SU-DHL-6 (cell line): ENCODE measurements around the gene SYVN1.

Experiments used
- H2AFZ ChIP-seq: fragments of 200-600 bp; sonication (generic); 2 replicates; pipeline ENCODE4 v1.6.1; 2014; ENCODE audit warnings: low read depth, mild to moderate bottlenecking, moderate library complexity, mixed read lengths, antibody characterized with exemption, low read length; ENCODE audit not compliant: severe bottlenecking
- H3F3A ChIP-seq: fragments of 200-600 bp; shearing (Covaris generic); 2 replicates; pipeline ENCODE4 v1.6.0; 2016; ENCODE audit warnings: antibody characterized with exemption, mild to moderate bottlenecking; ENCODE audit not compliant: insufficient read depth
- H3K27ac ChIP-seq: fragments of 200-600 bp; sonication (generic); 2 replicates; pipeline ENCODE4 v1.5.1; 2016; ENCODE audit warnings: low read depth, mild to moderate bottlenecking, low read length, moderate library complexity, mixed read lengths
- H3K27me3 ChIP-seq: fragments of 200-600 bp; sonication (generic), shearing (Covaris generic); 2 replicates; pipeline ENCODE4 v1.6.0; 2014; ENCODE audit warnings: mild to moderate bottlenecking, low read length
- H3K36me3 ChIP-seq: fragments of 200-600 bp; sonication (generic); 2 replicates; pipeline ENCODE4 v1.6.1; 2014; ENCODE audit warnings: mild to moderate bottlenecking, low read length, mixed read lengths
- H3K4me2 ChIP-seq: fragments of 300-600, 200-600 bp; shearing (Covaris generic), sonication (generic); 2 replicates; pipeline ENCODE4 v1.6.0; 2014; ENCODE audit warnings: low read length, low read depth, mild to moderate bottlenecking; ENCODE audit not compliant: poor library complexity, severe bottlenecking
- H3K4me3 ChIP-seq: fragments of 200-600 bp; sonication (generic); 2 replicates; pipeline ENCODE4 v1.5.1; 2014; ENCODE audit warnings: antibody characterized with exemption, low read length, mild to moderate bottlenecking, mixed read lengths; ENCODE audit not compliant: insufficient read depth, poor library complexity, severe bottlenecking
- H3K79me2 ChIP-seq: fragments of 200-600 bp; sonication (generic); 2 replicates; pipeline ENCODE4 v1.6.1; 2014; ENCODE audit warnings: mild to moderate bottlenecking, low read length, moderate library complexity; ENCODE audit not compliant: insufficient read depth
- H3K9ac ChIP-seq: fragments of 200-600 bp; sonication (generic); 2 replicates; pipeline ENCODE4 v1.7.0; 2014; ENCODE audit warnings: mild to moderate bottlenecking, low read length
- H3K9me2 ChIP-seq: fragments of 200-600 bp; sonication (generic); replicated peaks from 2 replicates; pipeline ENCODE4 v1.6.1; 2014; ENCODE audit warnings: low read length; ENCODE audit not compliant: insufficient read depth
- H3K9me3 ChIP-seq: fragments of 200-600 bp; sonication (generic); 2 replicates; pipeline ENCODE4 v1.6.1; 2014; ENCODE audit warnings: low read length, mixed read lengths; ENCODE audit not compliant: insufficient read depth
- H4K20me1 ChIP-seq: fragments of 200-600 bp; sonication (generic); 2 replicates; pipeline ENCODE4 v1.6.1; 2014; ENCODE audit warnings: low read depth, mild to moderate bottlenecking, antibody characterized with exemption, low read length, moderate library complexity, mixed read lengths
- EZH2phosphoT487 ChIP-seq: fragments of 200-600 bp; sonication (generic), shearing (Covaris generic); conservative IDR thresholded peaks from 2 replicates; pipeline ENCODE4 v1.6.1; 2018; ENCODE audit warnings: mild to moderate bottlenecking, antibody characterized with exemption, low read length, moderate library complexity, mixed read lengths
- TF ChIP-seq, protein P1 (sequence below): fragments of 200-600 bp; sonication (generic); IDR thresholded peaks from one replicate; pipeline ENCODE4 v1.5.1; 2017; ENCODE audit warnings: antibody characterized with exemption, mild to moderate bottlenecking, low read length, moderate library complexity; ENCODE audit not compliant: insufficient read depth, poor library complexity, severe bottlenecking

The SYVN1 gene

DNA sequence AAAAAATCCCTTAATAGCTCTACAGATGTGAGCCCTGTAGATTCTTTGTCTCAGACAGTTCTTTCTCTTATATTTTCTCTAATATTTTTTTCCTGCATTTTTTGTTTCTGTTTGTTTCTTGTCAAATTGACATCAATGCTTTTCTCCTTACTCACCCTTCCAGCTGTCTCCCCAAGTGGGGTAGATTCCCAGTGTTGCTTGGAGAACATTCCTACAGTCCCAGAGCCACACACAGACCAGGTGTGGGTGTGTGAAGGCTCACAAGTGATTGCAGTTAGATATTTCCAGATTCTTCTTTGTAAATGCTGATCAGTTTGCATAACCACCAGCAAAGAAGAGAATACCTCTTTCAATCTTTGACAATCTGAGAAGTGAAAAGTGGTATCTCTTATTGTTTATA is 30.8 kb downstream of the SYVN1 start:
- no peaks in the 10 kb centered on the region for H4K20me1 ChIP-seq
- H3K9ac ChIP-seq = no peak overlapping the region
- H3K27ac ChIP-seq = no peak overlapping the region
- H3K79me2 ChIP-seq = peaks cover 19% of the 10 kb centered on the region
- no peaks in the 10 kb centered on the region for H3K9me3 ChIP-seq
- H3K27me3 ChIP-seq = no peaks in the 10 kb centered on the region
- H2AFZ ChIP-seq = no peak overlapping the region
- no peaks in the 10 kb centered on the region for H3K9me2 ChIP-seq
- no peaks in the 10 kb centered on the region for H3F3A ChIP-seq
- H3K36me3 ChIP-seq = peaks cover 2% of the 10 kb centered on the region; the same call in 1 of the 2 replicates
- TF ChIP-seq, protein P1, sequence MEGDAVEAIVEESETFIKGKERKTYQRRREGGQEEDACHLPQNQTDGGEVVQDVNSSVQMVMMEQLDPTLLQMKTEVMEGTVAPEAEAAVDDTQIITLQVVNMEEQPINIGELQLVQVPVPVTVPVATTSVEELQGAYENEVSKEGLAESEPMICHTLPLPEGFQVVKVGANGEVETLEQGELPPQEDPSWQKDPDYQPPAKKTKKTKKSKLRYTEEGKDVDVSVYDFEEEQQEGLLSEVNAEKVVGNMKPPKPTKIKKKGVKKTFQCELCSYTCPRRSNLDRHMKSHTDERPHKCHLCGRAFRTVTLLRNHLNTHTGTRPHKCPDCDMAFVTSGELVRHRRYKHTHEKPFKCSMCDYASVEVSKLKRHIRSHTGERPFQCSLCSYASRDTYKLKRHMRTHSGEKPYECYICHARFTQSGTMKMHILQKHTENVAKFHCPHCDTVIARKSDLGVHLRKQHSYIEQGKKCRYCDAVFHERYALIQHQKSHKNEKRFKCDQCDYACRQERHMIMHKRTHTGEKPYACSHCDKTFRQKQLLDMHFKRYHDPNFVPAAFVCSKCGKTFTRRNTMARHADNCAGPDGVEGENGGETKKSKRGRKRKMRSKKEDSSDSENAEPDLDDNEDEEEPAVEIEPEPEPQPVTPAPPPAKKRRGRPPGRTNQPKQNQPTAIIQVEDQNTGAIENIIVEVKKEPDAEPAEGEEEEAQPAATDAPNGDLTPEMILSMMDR = no peak
- TF ChIP-seq EZH2phosphoT487 = no peak
- H3K4me2 ChIP-seq = no peak overlapping the region
- H3K4me3 ChIP-seq = no peak overlapping the region

DNA sequence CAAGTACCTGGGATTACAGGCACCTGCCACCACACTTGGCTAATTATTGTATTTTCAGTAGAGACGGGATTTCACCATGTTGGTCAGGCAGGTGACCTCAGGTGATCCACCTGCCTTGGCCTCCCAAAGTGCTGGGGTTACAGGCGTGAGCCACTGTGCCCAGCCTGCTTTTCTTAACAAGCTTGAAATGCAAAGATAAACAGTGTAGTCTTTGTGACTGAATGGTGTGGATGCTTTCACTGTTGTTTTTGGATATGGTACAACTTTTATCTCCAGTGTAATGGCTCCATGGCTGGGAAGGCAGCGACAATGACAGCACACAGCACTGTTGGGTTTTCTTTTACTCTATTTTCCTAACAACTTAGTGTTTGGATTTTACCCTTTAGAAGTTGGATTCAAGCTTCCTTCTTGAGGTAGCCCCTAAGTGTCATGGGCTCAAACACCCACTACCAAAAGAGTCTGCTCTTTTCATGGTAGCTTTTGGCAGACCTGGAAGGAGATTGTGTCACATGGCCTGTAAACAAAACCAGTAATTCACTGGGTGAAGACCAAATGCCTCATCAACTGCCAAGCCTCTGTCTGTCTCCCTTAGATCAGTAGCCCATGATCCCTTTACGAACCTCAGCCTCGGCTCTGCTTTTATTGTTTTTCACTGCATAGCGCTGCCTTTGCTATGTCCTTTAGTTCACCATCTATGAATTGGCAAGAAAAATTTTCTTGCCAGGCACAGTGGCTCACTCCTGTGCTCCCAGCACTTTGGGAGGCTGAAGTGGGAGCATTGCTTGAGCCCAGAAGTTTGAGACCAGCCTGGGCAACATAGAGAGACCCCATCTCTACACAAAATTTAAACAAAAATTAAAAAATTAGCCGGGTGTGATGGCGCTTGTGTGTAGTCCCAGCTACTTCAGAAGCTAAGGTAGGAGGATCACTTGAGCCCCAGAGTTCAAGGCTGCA is 31.9 kb downstream of the SYVN1 start:
- Histone ChIP-seq H4K20me1 (no peaks in the 10 kb centered on the region), H3K4me3 (no peak overlapping the region), H3K27ac (no peak overlapping the region), H3K4me2 (no peak overlapping the region), H3F3A (no peaks in the 10 kb centered on the region), H3K9ac (no peak overlapping the region), H3K79me2 (peaks cover 29% of the 10 kb centered on the region), H3K9me2 (no peaks in the 10 kb centered on the region), H2AFZ (no peak overlapping the region), H3K27me3 (no peaks in the 10 kb centered on the region), H3K36me3 (peaks cover 6% of the 10 kb centered on the region; the same call in 1 of the 2 replicates), H3K9me3 (no peaks in the 10 kb centered on the region)
- TF ChIP-seq EZH2phosphoT487 = no peak
- TF ChIP-seq, protein P1 = no peak

DNA sequence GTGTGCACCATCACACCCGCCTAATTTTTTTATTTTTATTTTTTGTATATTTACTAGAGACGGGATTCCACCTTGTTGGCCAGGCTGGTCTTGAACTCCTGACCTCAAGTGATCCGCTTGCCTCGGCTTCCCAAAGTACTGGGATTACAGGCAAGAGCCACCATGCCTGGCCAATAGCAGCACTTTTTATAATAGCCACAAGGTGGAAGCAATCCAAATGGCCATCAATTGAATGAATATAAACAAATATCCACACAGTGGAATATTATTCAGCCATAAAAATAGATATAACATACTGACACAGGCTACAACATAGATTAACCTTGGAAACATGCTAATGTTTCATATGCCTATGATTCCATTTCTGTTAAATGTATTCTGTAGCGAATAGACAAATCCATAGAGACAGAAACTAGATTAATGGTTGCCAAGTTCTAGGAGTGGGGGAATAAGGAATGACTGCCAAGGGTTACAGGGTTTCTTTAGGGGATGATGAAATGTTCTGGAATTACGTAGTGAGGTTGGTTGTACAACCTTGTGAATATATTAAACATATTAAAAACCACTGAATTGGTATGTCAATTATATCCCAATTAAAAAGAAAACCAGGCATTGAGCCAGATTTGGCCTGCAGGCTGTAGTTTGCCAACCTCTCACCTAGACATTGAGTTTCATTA is 33.5 kb downstream of the SYVN1 start:
- Histone ChIP-seq H4K20me1 (no peaks in the 10 kb centered on the region), H3K9me2 (no peaks in the 10 kb centered on the region), H3K79me2 (peaks cover 37% of the 10 kb centered on the region), H3K9ac (no peak overlapping the region), H2AFZ (no peak overlapping the region), H3K4me2 (no peak overlapping the region), H3K4me3 (no peak overlapping the region), H3K36me3 (peaks cover 6% of the 10 kb centered on the region; the same call in 1 of the 2 replicates), H3K9me3 (no peaks in the 10 kb centered on the region), H3F3A (no peaks in the 10 kb centered on the region), H3K27me3 (no peaks in the 10 kb centered on the region), H3K27ac (no peak overlapping the region)
- TF ChIP-seq, protein P1 = no peak
